ENCODE measurements around the gene HIF3A. TPM values are rescaled to one million over a fixed set of nuclear protein-coding genes. Genes with fewer than 3 reads are reported as not detected.
A peak's percentile ranks its signal among the peaks of the same experiment; 100 is the strongest.

Gene HIF3A
- total RNA-seq, 1 experiment from 2014 or later, result 0.98 TPM

DNA sequence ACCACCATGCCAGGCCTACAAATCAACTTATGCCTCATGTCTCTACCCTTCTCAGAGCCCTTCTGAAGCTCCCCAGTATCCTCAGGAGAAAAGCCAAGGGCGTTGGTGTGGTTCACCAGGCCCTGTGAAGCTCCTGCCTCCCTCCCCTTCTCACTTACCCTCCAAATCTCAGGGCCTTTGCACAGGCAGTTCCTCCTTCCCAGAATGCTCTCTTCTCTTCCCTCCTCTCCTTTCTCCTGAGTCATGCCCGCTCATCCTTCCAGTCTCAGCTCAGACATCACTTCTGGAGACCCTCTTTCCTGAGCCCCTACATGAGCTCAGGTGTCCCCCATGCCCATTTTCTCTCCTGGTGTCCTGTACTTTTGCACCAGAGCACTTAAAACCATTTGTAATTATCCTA, 20.5 kb downstream of the HIF3A start:
- intact Hi-C loops (cut with micrococcal nuclease), result no loop called here
- Histone ChIP-seq H3K4me1 (ENCODE audit: control insufficient read depth in 1 of 2, insufficient read depth in 2 of 2, low read length in 2 of 2) (peaks cover 0 to 4% of the 10 kb centered on the region in 2 experiments; a peak in 2 of 4 replicates), H4K20me1 (ENCODE audit: insufficient read depth) (no peaks in the 10 kb centered on the region), H3K79me2 (ENCODE audit: insufficient read depth, low read length) (no peaks in the 10 kb centered on the region), H2AFZ (ENCODE audit: low read depth, low read length, poor library complexity, severe bottlenecking) (peak overlapping the region; percentile 88), H3K4me2 (ENCODE audit: low read length) (no peak overlapping the region), H3K9ac (ENCODE audit: low read length) (no peak overlapping the region), H3K36me3 (ENCODE audit: control insufficient read depth in 1 of 2, insufficient read depth in 2 of 2, low read length in 2 of 2) (no peaks in the 10 kb centered on the region), H3K9me3 (ENCODE audit: control insufficient read depth in 1 of 2, insufficient read depth in 1 of 2, low read depth in 1 of 2, low read length in 2 of 2) (no peaks in the 10 kb centered on the region), H3K27ac (ENCODE audit: low read depth, low read length) (no peak overlapping the region), H3K27me3 (ENCODE audit: insufficient read depth, low read length) (no peaks in the 10 kb centered on the region), H3K4me3 (replicated peaks in 1 of 2; ENCODE audit: low read depth in 1 of 2, low read length in 2 of 2) (no peak overlapping the region), H3K9me2 (ENCODE audit: insufficient read depth) (no peaks in the 10 kb centered on the region)
- ATAC-seq, result no peak
- no peak for DNase-seq (ENCODE audit: low read depth, low spot score)
- TF ChIP-seq EZH2 (IDR thresholded peaks at IDR 0.05), result no peak
- no peak for TF ChIP-seq CBX3 (IDR thresholded peaks at IDR 0.05; ENCODE audit: low read depth)
- no peak for TF ChIP-seq POLR2AphosphoS5 (IDR thresholded peaks at IDR 0.05; ENCODE audit: low read depth, low read length)
- TF ChIP-seq ZFX (IDR thresholded peaks at IDR 0.05), result no peak
- TF ChIP-seq FOSL1 (IDR thresholded peaks at IDR 0.05; ENCODE audit: low read depth), result no peak
- no peak for TF ChIP-seq YY1 (IDR thresholded peaks at IDR 0.05; ENCODE audit: extremely low read depth, insufficient replicate concordance, low read depth, low read length)
- TF ChIP-seq, protein P1, sequence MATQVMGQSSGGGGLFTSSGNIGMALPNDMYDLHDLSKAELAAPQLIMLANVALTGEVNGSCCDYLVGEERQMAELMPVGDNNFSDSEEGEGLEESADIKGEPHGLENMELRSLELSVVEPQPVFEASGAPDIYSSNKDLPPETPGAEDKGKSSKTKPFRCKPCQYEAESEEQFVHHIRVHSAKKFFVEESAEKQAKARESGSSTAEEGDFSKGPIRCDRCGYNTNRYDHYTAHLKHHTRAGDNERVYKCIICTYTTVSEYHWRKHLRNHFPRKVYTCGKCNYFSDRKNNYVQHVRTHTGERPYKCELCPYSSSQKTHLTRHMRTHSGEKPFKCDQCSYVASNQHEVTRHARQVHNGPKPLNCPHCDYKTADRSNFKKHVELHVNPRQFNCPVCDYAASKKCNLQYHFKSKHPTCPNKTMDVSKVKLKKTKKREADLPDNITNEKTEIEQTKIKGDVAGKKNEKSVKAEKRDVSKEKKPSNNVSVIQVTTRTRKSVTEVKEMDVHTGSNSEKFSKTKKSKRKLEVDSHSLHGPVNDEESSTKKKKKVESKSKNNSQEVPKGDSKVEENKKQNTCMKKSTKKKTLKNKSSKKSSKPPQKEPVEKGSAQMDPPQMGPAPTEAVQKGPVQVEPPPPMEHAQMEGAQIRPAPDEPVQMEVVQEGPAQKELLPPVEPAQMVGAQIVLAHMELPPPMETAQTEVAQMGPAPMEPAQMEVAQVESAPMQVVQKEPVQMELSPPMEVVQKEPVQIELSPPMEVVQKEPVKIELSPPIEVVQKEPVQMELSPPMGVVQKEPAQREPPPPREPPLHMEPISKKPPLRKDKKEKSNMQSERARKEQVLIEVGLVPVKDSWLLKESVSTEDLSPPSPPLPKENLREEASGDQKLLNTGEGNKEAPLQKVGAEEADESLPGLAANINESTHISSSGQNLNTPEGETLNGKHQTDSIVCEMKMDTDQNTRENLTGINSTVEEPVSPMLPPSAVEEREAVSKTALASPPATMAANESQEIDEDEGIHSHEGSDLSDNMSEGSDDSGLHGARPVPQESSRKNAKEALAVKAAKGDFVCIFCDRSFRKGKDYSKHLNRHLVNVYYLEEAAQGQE (IDR thresholded peaks at IDR 0.05; ENCODE audit: low read depth), result no peak
- TF ChIP-seq, protein P2, sequence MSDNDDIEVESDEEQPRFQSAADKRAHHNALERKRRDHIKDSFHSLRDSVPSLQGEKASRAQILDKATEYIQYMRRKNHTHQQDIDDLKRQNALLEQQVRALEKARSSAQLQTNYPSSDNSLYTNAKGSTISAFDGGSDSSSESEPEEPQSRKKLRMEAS (IDR thresholded peaks at IDR 0.05), result no peak
- TF ChIP-seq SP1 (IDR thresholded peaks at IDR 0.05; ENCODE audit: low read depth), result no peak
- no peak for TF ChIP-seq SIN3A (IDR thresholded peaks at IDR 0.05; ENCODE audit: low read depth)
- no peak for TF ChIP-seq EGR1 (IDR thresholded peaks at IDR 0.05; ENCODE audit: low read depth)
- no peak for TF ChIP-seq JUND (IDR thresholded peaks at IDR 0.05)
- BruUV-seq (replicated peaks), result no TSS peak
- POLR2A ChIA-PET, result no interaction called here
- RAD21 ChIA-PET (ENCODE audit: low non-redundant PET in 1 of 2, low total read pairs in 2 of 2, uncharacterized antibody in 2 of 2, unreplicated experiment in 2 of 2), result no interaction called here
- CTCF ChIA-PET, result no interaction called here

Measured in HCT116 (cell line).